ENCODE data around the gene DNAJC17.
A peak's percentile ranks its signal among the peaks of the same experiment; 100 is the strongest.

DNA sequence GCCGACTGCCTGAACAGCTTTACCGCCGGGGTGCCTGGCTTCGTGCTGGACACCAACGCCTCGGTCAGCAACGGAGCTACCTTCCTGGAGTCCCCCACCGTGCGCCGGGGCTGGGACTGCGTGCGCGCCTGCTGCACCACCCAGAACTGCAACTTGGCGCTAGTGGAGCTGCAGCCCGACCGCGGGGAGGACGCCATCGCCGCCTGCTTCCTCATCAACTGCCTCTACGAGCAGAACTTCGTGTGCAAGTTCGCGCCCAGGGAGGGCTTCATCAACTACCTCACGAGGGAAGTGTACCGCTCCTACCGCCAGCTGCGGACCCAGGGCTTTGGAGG, 37.4 kb upstream of the DNAJC17 start:
- TF ChIP-seq CTCF (IDR thresholded peaks at IDR 0.05; ENCODE audit: poor library complexity) (no peak), EZH2 (IDR thresholded peaks at IDR 0.05; ENCODE audit: borderline replicate concordance) (peak; percentile 55)

Data from hepatocyte (in vitro differentiated cells).